WTC11 (cell line): ENCODE measurements around the gene ABHD10. TPM values are rescaled to one million over a fixed set of nuclear protein-coding genes. Genes with fewer than 3 reads are reported as not detected.

ENCODE experiments used
- ATAC-seq: fragments of 200-7000 bp; cut with Tn5 transposase; 2 replicates; pipeline ENCODE4 v1.10.0; 2021; ENCODE audit warnings: mild to moderate bottlenecking, moderate library complexity
- CTCF ChIA-PET: fragments of 300-600 bp; sonication (Branson Sonifier 250); formaldehyde crosslinking; loops from one replicate; lab custom pipeline; 2021; ENCODE audit warnings: antibody characterized with exemption; lab: Charles Lee
- POLR2A ChIA-PET: fragments of 350-600 bp; sonication (Branson Sonifier 250); formaldehyde crosslinking; loops from one replicate; lab custom pipeline; 2021; ENCODE audit warnings: antibody characterized with exemption; lab: Charles Lee
- DNase-seq: peaks from one replicate; pipeline ENCODE4 v3.0.0; 2021; ENCODE audit warnings: low spot score
- H3K27ac Mint-ChIP-seq: 2 replicates; pipeline ENCODE4 v1.8.0; 2021; ENCODE audit warnings: mixed read lengths
- H3K27me3 Mint-ChIP-seq: 2 replicates; pipeline ENCODE4 v1.8.0; 2021; ENCODE audit warnings: low read depth, mild to moderate bottlenecking, moderate library complexity, mixed read lengths
- H3K36me3 Mint-ChIP-seq: 2 replicates; pipeline ENCODE4 v1.8.0; 2021; ENCODE audit warnings: mixed read lengths
- H3K4me1 Mint-ChIP-seq: 2 replicates; pipeline ENCODE4 v1.8.0; 2022; ENCODE audit warnings: mixed read lengths
- H3K4me3 Mint-ChIP-seq: 2 replicates; pipeline ENCODE4 v1.8.0; 2021; ENCODE audit warnings: mild to moderate bottlenecking, moderate library complexity, mixed read lengths
- H3K9me3 Mint-ChIP-seq: 2 replicates; pipeline ENCODE4 v1.8.0; 2021; ENCODE audit warnings: mixed read lengths
- ATF6 ChIP-seq: sonication (generic); formaldehyde crosslinking; IDR thresholded peaks from 2 replicates; pipeline ENCODE4 v1.8.1; 2023; ENCODE audit warnings: mild to moderate bottlenecking, missing genetic modification reagents
- CREM ChIP-seq: sonication (generic); formaldehyde crosslinking; IDR thresholded peaks from 2 replicates; pipeline ENCODE4 v1.8.1; 2022; ENCODE audit warnings: mild to moderate bottlenecking, missing genetic modification reagents, moderate library complexity
- ERG ChIP-seq: fragments of 250-450 bp; sonication (Bioruptor Pico); IDR thresholded peaks from 2 replicates; pipeline ENCODE4 v1.8.0; 2021; ENCODE audit warnings: mild to moderate bottlenecking
- ETV6 ChIP-seq: sonication (generic); formaldehyde crosslinking; IDR thresholded peaks from 2 replicates; pipeline ENCODE4 v1.8.1; 2022; ENCODE audit warnings: mild to moderate bottlenecking, missing genetic modification reagents
- FOXJ3 ChIP-seq: sonication (generic); formaldehyde crosslinking; IDR thresholded peaks from 2 replicates; pipeline ENCODE4 v1.9.0; 2021; ENCODE audit warnings: missing genetic modification reagents, mild to moderate bottlenecking, borderline replicate concordance
- GABPB1 ChIP-seq: sonication (generic); formaldehyde crosslinking; IDR thresholded peaks from 2 replicates; pipeline ENCODE4 v1.8.1; 2023; ENCODE audit warnings: mild to moderate bottlenecking, missing genetic modification reagents
- HMGA2 ChIP-seq: fragments of 250-450 bp; sonication (Bioruptor Pico); IDR thresholded peaks from 2 replicates; pipeline ENCODE4 v1.4.0; 2021; ENCODE audit warnings: mild to moderate bottlenecking, moderate library complexity
- IRF2 ChIP-seq: sonication (generic); formaldehyde crosslinking; IDR thresholded peaks from 2 replicates; pipeline ENCODE4 v1.8.0; 2022; ENCODE audit warnings: low read depth, missing genetic modification reagents, borderline replicate concordance
- MXD4 ChIP-seq: fragments of 250-450 bp; sonication (Bioruptor Pico); IDR thresholded peaks from 2 replicates; pipeline ENCODE4 v1.8.0; 2021; ENCODE audit warnings: mild to moderate bottlenecking, moderate library complexity, borderline replicate concordance
- NR1H2 ChIP-seq: sonication (generic); formaldehyde crosslinking; IDR thresholded peaks from 2 replicates; pipeline ENCODE4 v1.9.0; 2021; ENCODE audit warnings: mild to moderate bottlenecking, moderate library complexity, missing genetic modification reagents
- RELA ChIP-seq: sonication (generic); formaldehyde crosslinking; IDR thresholded peaks from 2 replicates; pipeline ENCODE4 v1.8.1; 2022; ENCODE audit warnings: missing genetic modification reagents, mild to moderate bottlenecking, borderline replicate concordance
- RORB ChIP-seq: fragments of 250-450 bp; sonication (Bioruptor Pico); IDR thresholded peaks from 2 replicates; pipeline ENCODE4 v1.9.0; 2021; ENCODE audit warnings: mild to moderate bottlenecking
- SMAD4 ChIP-seq: sonication (generic); formaldehyde crosslinking; IDR thresholded peaks from 2 replicates; pipeline ENCODE4 v1.8.0; 2022; ENCODE audit warnings: mild to moderate bottlenecking, missing genetic modification reagents
- USF2 ChIP-seq: sonication (generic); formaldehyde crosslinking; IDR thresholded peaks from 2 replicates; pipeline ENCODE4 v1.8.1; 2023; ENCODE audit warnings: mild to moderate bottlenecking, missing genetic modification reagents, moderate library complexity
- ZBTB21 ChIP-seq: sonication (generic); formaldehyde crosslinking; IDR thresholded peaks from 2 replicates; pipeline ENCODE4 v1.8.1; 2023; ENCODE audit warnings: mild to moderate bottlenecking, missing genetic modification reagents, borderline replicate concordance
- ZNF219 ChIP-seq: sonication (generic); formaldehyde crosslinking; IDR thresholded peaks from 2 replicates; pipeline ENCODE4 v1.8.0; 2023; ENCODE audit warnings: missing genetic modification reagents, mild to moderate bottlenecking, borderline replicate concordance
- ZNF263 ChIP-seq: sonication (generic); formaldehyde crosslinking; IDR thresholded peaks from 2 replicates; pipeline ENCODE4 v1.8.1; 2022; ENCODE audit warnings: low read depth, mild to moderate bottlenecking, moderate library complexity, missing genetic modification reagents
- ZNF281 ChIP-seq: sonication (generic); formaldehyde crosslinking; IDR thresholded peaks from 2 replicates; pipeline ENCODE4 v1.8.0; 2023; ENCODE audit warnings: mild to moderate bottlenecking, missing genetic modification reagents
- ZNF396 ChIP-seq: fragments of 250-450 bp; sonication (Bioruptor Pico); IDR thresholded peaks from 2 replicates; pipeline ENCODE4 v1.8.0; 2021; ENCODE audit warnings: mild to moderate bottlenecking, moderate library complexity, borderline replicate concordance
- ZNF416 ChIP-seq: fragments of 250-450 bp; sonication (Bioruptor Pico); IDR thresholded peaks from 2 replicates; pipeline ENCODE4 v1.9.0; 2021; ENCODE audit warnings: mild to moderate bottlenecking, inconsistent platforms
- total RNA-seq: library from RNA; stranded (reverse); gene quantifications from 3 replicates; pipeline ENCODE4 v1.2.3, GENCODE V29; 2021
- TF ChIP-seq, protein P1 (sequence below): sonication (generic); formaldehyde crosslinking; IDR thresholded peaks from 2 replicates; pipeline ENCODE4 v1.8.1; 2022; ENCODE audit warnings: low read depth, missing genetic modification reagents, borderline replicate concordance
- TF ChIP-seq, protein P2 (sequence below): sonication (generic); formaldehyde crosslinking; IDR thresholded peaks from 2 replicates; pipeline ENCODE4 v1.8.1; 2022; ENCODE audit warnings: mild to moderate bottlenecking, moderate library complexity, missing genetic modification reagents
- TF ChIP-seq, protein P3 (sequence below): sonication (generic); formaldehyde crosslinking; IDR thresholded peaks from 2 replicates; pipeline ENCODE4 v1.8.0; 2022; ENCODE audit warnings: mild to moderate bottlenecking, missing genetic modification reagents
- TF ChIP-seq, protein P4 (sequence below): fragments of 250-450 bp; sonication (Bioruptor Pico); IDR thresholded peaks from 2 replicates; pipeline ENCODE4 v2.1.2; 2022; ENCODE audit warnings: mild to moderate bottlenecking, moderate library complexity

ABHD10 gene
- total RNA-seq, 1 experiment from 2014 or later: 27.6 TPM

DNA sequence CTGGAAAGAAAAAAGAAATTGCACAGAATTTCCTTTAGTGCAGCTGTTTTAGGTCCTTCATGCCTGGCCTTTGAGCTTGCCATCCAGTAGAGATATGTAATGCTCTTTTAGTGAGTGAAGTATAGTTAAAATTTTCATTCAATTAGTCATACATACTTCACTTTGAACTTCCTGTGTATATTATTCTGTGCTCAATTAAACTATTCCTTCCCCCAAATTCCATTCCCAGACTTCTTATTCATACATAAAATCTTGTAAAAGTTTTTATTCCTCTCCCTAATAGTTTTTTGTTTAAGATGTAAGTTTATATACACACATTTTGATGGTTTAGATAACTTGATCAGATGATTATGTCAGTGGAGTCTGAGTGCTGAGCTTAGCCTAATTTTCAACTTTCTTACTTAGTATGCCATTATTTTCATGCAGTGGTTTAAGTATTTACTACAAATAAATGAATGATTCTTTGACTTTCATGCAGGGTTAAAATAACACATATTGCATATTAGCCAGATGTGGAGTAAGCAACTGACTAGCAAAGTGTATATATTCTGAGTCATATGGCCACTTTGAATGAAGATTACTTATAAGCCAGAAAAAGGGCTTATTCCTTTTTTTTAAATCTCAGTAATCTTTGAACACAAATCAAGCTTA is 42.5 kb upstream of the ABHD10 start:
- DNase-seq: no peak
- Mint-ChIP-seq H3K9me3 (no peaks in the 10 kb centered on the region), H3K27ac (no peak overlapping the region), H3K36me3 (peaks cover 35% of the 10 kb centered on the region), H3K4me3 (no peak overlapping the region), H3K27me3 (no peaks in the 10 kb centered on the region), H3K4me1 (no peaks in the 10 kb centered on the region)
- ATAC-seq: no peak
- CTCF ChIA-PET: no interaction called here
- POLR2A ChIA-PET: no interaction called here
- no peak for TF ChIP-seq NR1H2 (CRISPR knock-in tag)
- no peak for TF ChIP-seq ZNF416 (CRISPR knock-in tag)
- TF ChIP-seq, protein P1, sequence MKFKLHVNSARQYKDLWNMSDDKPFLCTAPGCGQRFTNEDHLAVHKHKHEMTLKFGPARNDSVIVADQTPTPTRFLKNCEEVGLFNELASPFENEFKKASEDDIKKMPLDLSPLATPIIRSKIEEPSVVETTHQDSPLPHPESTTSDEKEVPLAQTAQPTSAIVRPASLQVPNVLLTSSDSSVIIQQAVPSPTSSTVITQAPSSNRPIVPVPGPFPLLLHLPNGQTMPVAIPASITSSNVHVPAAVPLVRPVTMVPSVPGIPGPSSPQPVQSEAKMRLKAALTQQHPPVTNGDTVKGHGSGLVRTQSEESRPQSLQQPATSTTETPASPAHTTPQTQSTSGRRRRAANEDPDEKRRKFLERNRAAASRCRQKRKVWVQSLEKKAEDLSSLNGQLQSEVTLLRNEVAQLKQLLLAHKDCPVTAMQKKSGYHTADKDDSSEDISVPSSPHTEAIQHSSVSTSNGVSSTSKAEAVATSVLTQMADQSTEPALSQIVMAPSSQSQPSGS (CRISPR knock-in tag): no peak
- TF ChIP-seq SMAD4 (CRISPR knock-in tag): no peak
- TF ChIP-seq USF2: no peak
- TF ChIP-seq ZBTB21 (CRISPR knock-in tag): no peak
- TF ChIP-seq IRF2 (CRISPR knock-in tag): no peak
- no peak for TF ChIP-seq FOXJ3
- no peak for TF ChIP-seq HMGA2
- no peak for TF ChIP-seq ZNF396 (CRISPR knock-in tag)
- TF ChIP-seq CREM (CRISPR knock-in tag): no peak
- no peak for TF ChIP-seq MXD4 (CRISPR knock-in tag)
- TF ChIP-seq ATF6 (CRISPR knock-in tag): no peak

- ChIA-PET CTCF (interaction anchor here (0.6 kb wide), 1 partner anchor 31 kb away, joined by 4 read pairs; no protein-coding TSS in a partner anchor), POLR2A (no interaction called here)
- H3K27me3 Mint-ChIP-seq: no peaks in the 10 kb centered on the region
- peak overlapping the region; percentile 54; the same call in 1 of the 2 replicates for H3K27ac Mint-ChIP-seq
- ATAC-seq (no peak), DNase-seq (no peak)
- no peak overlapping the region for H3K4me3 Mint-ChIP-seq
- no peaks in the 10 kb centered on the region for H3K4me1 Mint-ChIP-seq
- H3K9me3 Mint-ChIP-seq: no peaks in the 10 kb centered on the region
- peaks cover 35% of the 10 kb centered on the region for H3K36me3 Mint-ChIP-seq
- TF ChIP-seq ETV6 (CRISPR knock-in tag): no peak
- TF ChIP-seq, protein P2, sequence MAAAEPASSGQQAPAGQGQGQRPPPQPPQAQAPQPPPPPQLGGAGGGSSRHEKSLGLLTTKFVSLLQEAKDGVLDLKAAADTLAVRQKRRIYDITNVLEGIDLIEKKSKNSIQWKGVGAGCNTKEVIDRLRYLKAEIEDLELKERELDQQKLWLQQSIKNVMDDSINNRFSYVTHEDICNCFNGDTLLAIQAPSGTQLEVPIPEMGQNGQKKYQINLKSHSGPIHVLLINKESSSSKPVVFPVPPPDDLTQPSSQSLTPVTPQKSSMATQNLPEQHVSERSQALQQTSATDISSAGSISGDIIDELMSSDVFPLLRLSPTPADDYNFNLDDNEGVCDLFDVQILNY: no peak
- no peak for TF ChIP-seq ERG
- TF ChIP-seq ZNF263: no peak
- TF ChIP-seq MXD4 (CRISPR knock-in tag): no peak
- TF ChIP-seq SMAD4 (CRISPR knock-in tag): no peak
- TF ChIP-seq ZNF281 (CRISPR knock-in tag): no peak
- TF ChIP-seq RORB (CRISPR knock-in tag): no peak
- TF ChIP-seq, protein P3, sequence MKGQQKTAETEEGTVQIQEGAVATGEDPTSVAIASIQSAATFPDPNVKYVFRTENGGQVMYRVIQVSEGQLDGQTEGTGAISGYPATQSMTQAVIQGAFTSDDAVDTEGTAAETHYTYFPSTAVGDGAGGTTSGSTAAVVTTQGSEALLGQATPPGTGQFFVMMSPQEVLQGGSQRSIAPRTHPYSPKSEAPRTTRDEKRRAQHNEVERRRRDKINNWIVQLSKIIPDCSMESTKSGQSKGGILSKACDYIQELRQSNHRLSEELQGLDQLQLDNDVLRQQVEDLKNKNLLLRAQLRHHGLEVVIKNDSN: no peak
- TF ChIP-seq GABPB1 (CRISPR knock-in tag): no peak
- no peak for TF ChIP-seq ZNF219
- TF ChIP-seq, protein P4, sequence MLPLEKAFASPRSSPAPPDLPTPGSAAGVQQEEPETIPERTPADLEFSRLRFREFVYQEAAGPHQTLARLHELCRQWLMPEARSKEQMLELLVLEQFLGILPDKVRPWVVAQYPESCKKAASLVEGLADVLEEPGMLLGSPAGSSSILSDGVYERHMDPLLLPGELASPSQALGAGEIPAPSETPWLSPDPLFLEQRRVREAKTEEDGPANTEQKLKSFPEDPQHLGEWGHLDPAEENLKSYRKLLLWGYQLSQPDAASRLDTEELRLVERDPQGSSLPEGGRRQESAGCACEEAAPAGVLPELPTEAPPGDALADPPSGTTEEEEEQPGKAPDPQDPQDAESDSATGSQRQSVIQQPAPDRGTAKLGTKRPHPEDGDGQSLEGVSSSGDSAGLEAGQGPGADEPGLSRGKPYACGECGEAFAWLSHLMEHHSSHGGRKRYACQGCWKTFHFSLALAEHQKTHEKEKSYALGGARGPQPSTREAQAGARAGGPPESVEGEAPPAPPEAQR (CRISPR knock-in tag): no peak
- no peak for TF ChIP-seq RELA (CRISPR knock-in tag)
- no peak for TF ChIP-seq ZNF416 (CRISPR knock-in tag)
Observed at GRCh38 chr3:111936967-111937366, 41.9 kb upstream of the ABHD10 start.
